ENCODE measurements around the gene MPND. TPM values are rescaled to one million over a fixed set of nuclear protein-coding genes. Genes with fewer than 3 reads are reported as not detected.

The MPND gene
- polyA plus RNA-seq, 1 of the 3 experiments (the other 2 are of a cell fraction) = 21.3 TPM

DNA sequence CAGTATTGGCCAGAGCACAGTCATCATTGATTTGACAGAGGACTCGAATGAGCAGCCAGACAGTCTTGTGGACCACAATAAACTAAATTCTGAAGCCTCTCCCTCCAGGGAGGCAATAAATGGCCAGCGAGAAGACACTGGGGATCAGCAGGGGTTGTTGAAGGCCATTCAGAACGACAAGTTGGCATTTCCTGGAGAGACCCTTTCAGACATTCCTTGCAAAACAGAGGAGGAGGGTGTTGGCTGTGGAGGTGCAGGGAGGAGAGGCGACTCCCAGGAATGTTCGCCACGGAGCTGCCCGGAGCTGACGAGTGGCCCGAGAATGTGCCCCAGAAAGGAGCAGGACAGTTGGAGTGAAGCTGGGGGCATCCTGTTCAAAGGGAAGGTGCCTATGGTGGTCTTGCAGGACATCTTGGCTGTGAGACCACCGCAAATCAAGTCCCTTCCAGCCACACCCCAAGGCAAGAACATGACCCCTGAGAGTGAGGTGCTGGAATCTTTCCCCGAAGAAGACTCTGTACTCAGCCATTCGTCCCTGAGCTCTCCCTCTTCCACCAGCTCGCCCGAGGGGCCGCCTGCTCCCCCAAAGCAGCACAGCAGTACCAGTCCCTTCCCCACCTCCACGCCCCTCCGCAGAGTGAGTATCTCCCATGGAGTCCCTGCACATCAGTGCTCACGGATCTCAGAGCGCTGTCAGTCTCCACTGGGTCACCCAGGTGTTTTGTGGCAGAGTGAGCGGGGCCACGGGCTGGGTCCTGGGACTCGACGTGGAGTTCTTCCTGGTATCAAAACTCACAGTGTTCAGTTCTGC, 66.0 kb downstream of the MPND start:
- TF ChIP-seq, protein P1, sequence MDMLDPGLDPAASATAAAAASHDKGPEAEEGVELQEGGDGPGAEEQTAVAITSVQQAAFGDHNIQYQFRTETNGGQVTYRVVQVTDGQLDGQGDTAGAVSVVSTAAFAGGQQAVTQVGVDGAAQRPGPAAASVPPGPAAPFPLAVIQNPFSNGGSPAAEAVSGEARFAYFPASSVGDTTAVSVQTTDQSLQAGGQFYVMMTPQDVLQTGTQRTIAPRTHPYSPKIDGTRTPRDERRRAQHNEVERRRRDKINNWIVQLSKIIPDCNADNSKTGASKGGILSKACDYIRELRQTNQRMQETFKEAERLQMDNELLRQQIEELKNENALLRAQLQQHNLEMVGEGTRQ (IDR thresholded peaks at IDR 0.05; ENCODE audit: borderline replicate concordance, low read depth, low read length) = no peak
- TF ChIP-seq JUND (IDR thresholded peaks at IDR 0.05) (no peak), MXI1 (IDR thresholded peaks at IDR 0.05; ENCODE audit: low read depth, low read length) (no peak), ELF1 (IDR thresholded peaks at IDR 0.05) (no peak), FOXM1 (IDR thresholded peaks at IDR 0.05; ENCODE audit: low read depth) (no peak), FOSL2 (IDR thresholded peaks at IDR 0.05; ENCODE audit: borderline replicate concordance, low read depth) (no peak)
- TF ChIP-seq, protein P2, sequence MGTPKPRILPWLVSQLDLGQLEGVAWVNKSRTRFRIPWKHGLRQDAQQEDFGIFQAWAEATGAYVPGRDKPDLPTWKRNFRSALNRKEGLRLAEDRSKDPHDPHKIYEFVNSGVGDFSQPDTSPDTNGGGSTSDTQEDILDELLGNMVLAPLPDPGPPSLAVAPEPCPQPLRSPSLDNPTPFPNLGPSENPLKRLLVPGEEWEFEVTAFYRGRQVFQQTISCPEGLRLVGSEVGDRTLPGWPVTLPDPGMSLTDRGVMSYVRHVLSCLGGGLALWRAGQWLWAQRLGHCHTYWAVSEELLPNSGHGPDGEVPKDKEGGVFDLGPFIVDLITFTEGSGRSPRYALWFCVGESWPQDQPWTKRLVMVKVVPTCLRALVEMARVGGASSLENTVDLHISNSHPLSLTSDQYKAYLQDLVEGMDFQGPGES (IDR thresholded peaks at IDR 0.05; ENCODE audit: low read depth, low read length) = no peak
- TF ChIP-seq, protein P3, sequence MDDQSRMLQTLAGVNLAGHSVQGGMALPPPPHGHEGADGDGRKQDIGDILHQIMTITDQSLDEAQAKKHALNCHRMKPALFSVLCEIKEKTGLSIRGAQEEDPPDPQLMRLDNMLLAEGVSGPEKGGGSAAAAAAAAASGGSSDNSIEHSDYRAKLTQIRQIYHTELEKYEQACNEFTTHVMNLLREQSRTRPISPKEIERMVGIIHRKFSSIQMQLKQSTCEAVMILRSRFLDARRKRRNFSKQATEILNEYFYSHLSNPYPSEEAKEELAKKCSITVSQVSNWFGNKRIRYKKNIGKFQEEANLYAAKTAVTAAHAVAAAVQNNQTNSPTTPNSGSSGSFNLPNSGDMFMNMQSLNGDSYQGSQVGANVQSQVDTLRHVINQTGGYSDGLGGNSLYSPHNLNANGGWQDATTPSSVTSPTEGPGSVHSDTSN (IDR thresholded peaks at IDR 0.05) = no peak
- Histone ChIP-seq H2AFZ (ENCODE audit: low read depth) (no peak overlapping the region), H3K9me2 (no peaks in the 10 kb centered on the region), H3K27ac (ENCODE audit: low read depth in 2 of 2, low read length in 1 of 2) (no peak overlapping the region), H3K79me2 (ENCODE audit: insufficient read depth) (peaks cover 94% of the 10 kb centered on the region), H3K9ac (no peak overlapping the region), H3K4me2 (no peak overlapping the region), H3K4me1 (ENCODE audit: control insufficient read depth in 1 of 2, insufficient read depth in 2 of 2, low read depth in 1 of 2, low read length in 1 of 2) (no peaks in the 10 kb centered on the region; a peak in 1 of 4 replicates), H3F3A (replicated peaks; ENCODE audit: insufficient read depth) (no peaks in the 10 kb centered on the region), H3K9me3 (no peaks in the 10 kb centered on the region), H3K27me3 (ENCODE audit: insufficient read depth) (no peaks in the 10 kb centered on the region), H3K36me3 (replicated peaks in 1 of 2; ENCODE audit: control insufficient read depth in 1 of 2, insufficient read depth in 2 of 2, low read length in 1 of 2) (peaks cover 4 to 31% of the 10 kb centered on the region in 2 experiments), H3K4me3 (ENCODE audit: low read depth in 2 of 2, low read length in 1 of 2) (no peak overlapping the region), H4K20me1 (ENCODE audit: insufficient read depth) (0 out of 2 replicates have a peak, but pooled peaks cover 6% of the 10 kb centered on the region)
- WGBS (ENCODE audit: low lambda C conversion rate) = 97% methylated on average over 23 of the region's 23 CpGs
- CTCF ChIA-PET = interaction anchor here (1.0 kb wide), 1 partner anchor 8 kb away, joined by 4 read pairs; no protein-coding TSS in a partner anchor
- POLR2A ChIA-PET = interaction anchor here (0.6 kb wide), 1 partner anchor 7 kb away, joined by 5 read pairs; no protein-coding TSS in a partner anchor
- DNase-seq = no peak

Other genes with a start within 250 kb of the MPND start
- 67.2 and 114 TPM in 2 replicates for gene MAP2K2, start 219.4 kb upstream of the MPND start, polyA plus RNA-seq (2012; rRNA removed)
- 0.05 TPM in 1 of 2 replicates, not detected in the other for gene CREB3L3, start 189.9 kb upstream of the MPND start, polyA plus RNA-seq (2012; rRNA removed)
- gene SIRT6, start 161.0 kb upstream of the MPND start, polyA plus RNA-seq (2012; rRNA removed) = 37.2 and 41.0 TPM in 2 replicates
- gene ANKRD24, start 160.9 kb upstream of the MPND start, polyA plus RNA-seq (2012; rRNA removed) = 0.87 and 1.1 TPM in 2 replicates
- gene EBI3, start 114.0 kb upstream of the MPND start, polyA plus RNA-seq (2012; rRNA removed) = 3.6 and 3.7 TPM in 2 replicates
- 25.3 and 29.0 TPM in 2 replicates for gene YJU2, start 96.5 kb upstream of the MPND start, polyA plus RNA-seq (2012; rRNA removed)
- gene SHD, start 64.3 kb upstream of the MPND start, polyA plus RNA-seq (2012; rRNA removed) = 3.1 and 6.9 TPM in 2 replicates
- 0.06 TPM in 1 of 2 replicates, not detected in the other for gene TMIGD2, start 41.2 kb upstream of the MPND start, polyA plus RNA-seq (2012; rRNA removed)
- gene FSD1, start 39.0 kb upstream of the MPND start, polyA plus RNA-seq (2012; rRNA removed) = 46.7 and 49.0 TPM in 2 replicates
- gene STAP2, start 4.7 kb upstream of the MPND start, polyA plus RNA-seq (2012; rRNA removed) = 6.0 and 7.6 TPM in 2 replicates
- 62.5 and 82.8 TPM in 2 replicates for gene SH3GL1, start 57.0 kb downstream of the MPND start, polyA plus RNA-seq (2012; rRNA removed)
- 13.2 and 18.0 TPM in 2 replicates for gene CHAF1A, start 59.1 kb downstream of the MPND start, polyA plus RNA-seq (2012; rRNA removed)
- 100 and 110 TPM in 2 replicates for gene UBXN6, start 114.2 kb downstream of the MPND start, polyA plus RNA-seq (2012; rRNA removed)
- 63.0 and 77.8 TPM in 2 replicates for gene HDGFL2, start 128.7 kb downstream of the MPND start, polyA plus RNA-seq (2012; rRNA removed)
- 0.07 and 0.10 TPM in 2 replicates for gene PLIN4, start 174.9 kb downstream of the MPND start, polyA plus RNA-seq (2012; rRNA removed)
- 0.59 and 0.68 TPM in 2 replicates for gene PLIN5, start 191.7 kb downstream of the MPND start, polyA plus RNA-seq (2012; rRNA removed)
- gene LRG1, start 196.5 kb downstream of the MPND start, polyA plus RNA-seq (2012; rRNA removed) = 0.12 and 0.23 TPM in 2 replicates
- 2.0 and 3.7 TPM in 2 replicates for gene SEMA6B, start 216.1 kb downstream of the MPND start, polyA plus RNA-seq (2012; rRNA removed)